Kidney epithelial cell (primary cell): ENCODE data around the gene SRSF2. TPM values are rescaled to one million over a fixed set of nuclear protein-coding genes. Genes with fewer than 3 reads are reported as not detected.
A peak's percentile ranks its signal among the peaks of the same experiment; 100 is the strongest.
"Not testable (repeated sequence)": the region's sequence is repeated elsewhere in the genome, so short reads cannot be mapped to it uniquely, and the experiment has no call there.

ENCODE experiments used
- DNase-seq: peaks from one replicate; pipeline ENCODE4 v3.0.0-alpha.2; 2010; ENCODE audit warnings: low read depth
- H3K27me3 ChIP-seq: 2 replicates; pipeline ENCODE4 v1.6.0; 2011; ENCODE audit warnings: low read length; ENCODE audit not compliant: control insufficient read depth, insufficient read depth
- H3K36me3 ChIP-seq: 2 replicates; pipeline ENCODE4 v1.5.1; 2011; ENCODE audit warnings: low read length; ENCODE audit not compliant: control insufficient read depth, insufficient read depth
- H3K4me3 ChIP-seq: 2 replicates; pipeline ENCODE4 v1.5.1; 2011; ENCODE audit warnings: low read depth, mild to moderate bottlenecking, control low read depth, low read length
- total RNA-seq: library from RNA; depleted of rRNA; stranded (reverse); fragments of >200 nt; gene quantifications from 2 replicates; pipeline ENCODE4 v1.2.3, GENCODE V29; 2015
- TF ChIP-seq, protein P1 (sequence below): IDR thresholded peaks from 2 replicates; pipeline ENCODE4 v1.5.1; 2011; ENCODE audit warnings: mild to moderate bottlenecking, moderate library complexity, low read length, control low read depth, inconsistent platforms; ENCODE audit not compliant: insufficient read depth, poor library complexity, severe bottlenecking

Gene SRSF2
- total RNA-seq, 1 donor from 2014 or later, result 185 TPM

DNA sequence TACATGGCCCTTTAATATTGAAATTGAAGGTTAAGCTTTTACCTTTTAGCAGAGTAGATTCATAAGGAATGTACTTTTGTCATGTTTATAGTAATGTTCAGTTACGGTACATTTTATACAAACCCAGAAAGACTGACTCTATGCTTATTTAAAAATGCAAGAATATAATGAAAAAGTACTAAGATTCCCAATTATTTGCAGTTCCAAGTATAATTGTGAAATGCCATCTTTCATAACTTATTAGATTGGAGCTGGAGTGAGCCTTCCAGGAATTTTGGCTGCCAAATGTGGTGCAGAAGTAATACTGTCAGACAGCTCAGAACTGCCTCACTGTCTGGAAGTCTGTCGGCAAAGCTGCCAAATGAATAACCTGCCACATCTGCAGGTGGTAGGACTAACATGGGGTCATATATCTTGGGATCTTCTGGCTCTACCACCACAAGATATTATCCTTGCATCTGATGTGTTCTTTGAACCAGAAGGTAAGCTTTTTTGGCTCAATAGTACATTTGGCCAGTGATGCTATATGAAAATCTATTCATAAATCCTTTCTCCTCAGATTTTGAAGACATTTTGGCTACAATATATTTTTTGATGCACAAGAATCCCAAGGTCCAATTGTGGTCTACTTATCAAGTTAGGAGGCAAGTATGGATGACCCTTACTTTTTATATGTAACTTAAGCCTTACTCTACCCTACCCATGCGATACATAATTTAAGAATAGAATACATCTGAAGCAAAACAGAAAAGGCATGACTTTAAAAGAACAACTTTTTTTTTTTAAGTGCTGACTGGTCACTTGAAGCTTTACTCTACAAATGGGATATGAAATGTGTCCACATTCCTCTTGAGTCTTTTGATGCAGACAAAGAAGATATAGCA is 4.2 kb downstream of the SRSF2 start:
- TF ChIP-seq, protein P1, sequence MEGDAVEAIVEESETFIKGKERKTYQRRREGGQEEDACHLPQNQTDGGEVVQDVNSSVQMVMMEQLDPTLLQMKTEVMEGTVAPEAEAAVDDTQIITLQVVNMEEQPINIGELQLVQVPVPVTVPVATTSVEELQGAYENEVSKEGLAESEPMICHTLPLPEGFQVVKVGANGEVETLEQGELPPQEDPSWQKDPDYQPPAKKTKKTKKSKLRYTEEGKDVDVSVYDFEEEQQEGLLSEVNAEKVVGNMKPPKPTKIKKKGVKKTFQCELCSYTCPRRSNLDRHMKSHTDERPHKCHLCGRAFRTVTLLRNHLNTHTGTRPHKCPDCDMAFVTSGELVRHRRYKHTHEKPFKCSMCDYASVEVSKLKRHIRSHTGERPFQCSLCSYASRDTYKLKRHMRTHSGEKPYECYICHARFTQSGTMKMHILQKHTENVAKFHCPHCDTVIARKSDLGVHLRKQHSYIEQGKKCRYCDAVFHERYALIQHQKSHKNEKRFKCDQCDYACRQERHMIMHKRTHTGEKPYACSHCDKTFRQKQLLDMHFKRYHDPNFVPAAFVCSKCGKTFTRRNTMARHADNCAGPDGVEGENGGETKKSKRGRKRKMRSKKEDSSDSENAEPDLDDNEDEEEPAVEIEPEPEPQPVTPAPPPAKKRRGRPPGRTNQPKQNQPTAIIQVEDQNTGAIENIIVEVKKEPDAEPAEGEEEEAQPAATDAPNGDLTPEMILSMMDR, result no peak

DNA sequence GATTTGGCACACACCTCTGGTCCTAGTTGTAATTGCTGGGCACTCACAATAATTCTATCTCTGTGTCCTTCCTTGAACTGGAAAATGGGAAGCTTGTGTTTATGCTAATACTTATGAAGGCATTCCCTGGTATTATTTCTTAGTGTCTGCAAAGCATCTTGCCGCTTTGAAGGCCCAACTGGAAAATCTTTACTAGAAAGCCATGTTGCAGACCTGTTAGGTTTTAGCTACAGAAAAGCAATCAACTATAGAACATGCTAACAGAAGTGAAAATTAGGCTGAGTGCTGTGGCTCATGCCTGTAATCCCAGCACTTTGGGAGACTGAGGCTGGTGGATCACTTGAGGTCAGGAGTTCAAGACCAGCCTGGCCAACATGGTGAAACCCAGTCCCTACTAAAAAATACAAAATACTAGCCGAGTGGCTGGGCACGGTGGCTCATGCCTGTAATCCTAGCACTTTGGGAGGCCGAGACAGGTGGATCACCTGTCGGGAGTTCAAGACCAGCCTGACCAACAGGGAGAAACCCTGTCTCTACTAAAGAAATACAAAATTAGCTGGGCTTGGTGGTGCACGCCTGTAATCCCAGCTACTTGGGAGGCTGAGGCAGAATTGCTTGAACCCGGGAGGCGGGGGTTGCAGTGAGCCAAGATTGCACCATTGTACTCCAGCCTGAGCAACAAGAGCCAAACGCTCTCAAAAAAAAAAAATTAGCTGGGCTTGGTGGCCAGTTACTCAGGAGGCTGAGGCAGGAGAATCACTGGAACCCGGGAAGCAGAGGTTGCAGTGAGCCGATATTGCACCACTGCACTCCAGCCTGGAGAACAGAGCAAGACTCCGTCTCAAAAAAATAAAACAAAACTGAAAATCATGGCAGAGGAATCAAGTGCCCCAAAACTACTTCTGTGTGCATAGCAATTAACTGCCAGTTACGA is 5.1 kb downstream of the SRSF2 start:
- not testable (repeated sequence) for H3K36me3 ChIP-seq, H3K4me3 ChIP-seq, H3K27me3 ChIP-seq, DNase-seq

More for the DNA sequence above, 4.2 kb downstream of the SRSF2 start:
- Histone ChIP-seq H3K27me3 (no peaks in the 10 kb centered on the region), H3K36me3 (peaks cover 1% of the 10 kb centered on the region), H3K4me3 (no peak overlapping the region)
- DNase-seq, result no peak

DNA sequence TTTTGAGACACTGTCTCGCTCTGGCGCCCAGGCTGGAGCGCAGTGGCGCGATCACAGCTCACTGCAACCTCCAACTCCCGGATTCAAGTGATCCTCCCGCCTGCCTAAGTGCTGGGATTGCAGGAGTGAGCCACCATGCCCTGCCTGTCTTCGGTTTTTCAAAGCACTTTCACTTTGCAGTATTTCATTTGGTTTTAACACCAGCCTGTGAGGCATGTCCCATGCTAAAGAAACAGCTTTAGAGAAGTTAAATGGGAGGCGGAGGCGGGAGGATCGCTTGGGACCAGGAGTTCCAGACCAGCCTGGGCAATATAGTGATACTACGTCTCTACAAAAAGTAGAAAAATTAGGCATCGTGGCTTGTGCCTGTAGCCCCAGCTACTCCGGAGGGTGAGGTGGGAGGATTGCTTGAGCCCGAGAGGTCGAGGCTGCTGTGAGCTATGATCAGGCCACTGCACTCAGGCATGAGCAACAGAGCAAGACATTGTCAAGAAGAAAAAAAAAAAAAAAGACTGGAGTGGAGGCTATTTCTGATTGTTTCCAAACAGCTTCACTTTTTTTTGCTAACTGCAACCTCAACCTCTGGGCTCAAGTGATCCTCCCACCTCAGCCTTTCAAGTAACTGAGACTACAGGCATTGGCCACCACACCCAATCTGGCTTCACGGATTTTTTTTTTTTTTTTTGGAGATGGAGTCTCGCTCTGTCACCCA is 9.2 kb downstream of the SRSF2 start:
- Histone ChIP-seq H3K36me3 (peaks cover 1% of the 10 kb centered on the region), H3K4me3 (peak overlapping the region; percentile 96), H3K27me3 (no peaks in the 10 kb centered on the region)
- TF ChIP-seq, protein P1, result no peak
- DNase-seq, result no peak

DNA sequence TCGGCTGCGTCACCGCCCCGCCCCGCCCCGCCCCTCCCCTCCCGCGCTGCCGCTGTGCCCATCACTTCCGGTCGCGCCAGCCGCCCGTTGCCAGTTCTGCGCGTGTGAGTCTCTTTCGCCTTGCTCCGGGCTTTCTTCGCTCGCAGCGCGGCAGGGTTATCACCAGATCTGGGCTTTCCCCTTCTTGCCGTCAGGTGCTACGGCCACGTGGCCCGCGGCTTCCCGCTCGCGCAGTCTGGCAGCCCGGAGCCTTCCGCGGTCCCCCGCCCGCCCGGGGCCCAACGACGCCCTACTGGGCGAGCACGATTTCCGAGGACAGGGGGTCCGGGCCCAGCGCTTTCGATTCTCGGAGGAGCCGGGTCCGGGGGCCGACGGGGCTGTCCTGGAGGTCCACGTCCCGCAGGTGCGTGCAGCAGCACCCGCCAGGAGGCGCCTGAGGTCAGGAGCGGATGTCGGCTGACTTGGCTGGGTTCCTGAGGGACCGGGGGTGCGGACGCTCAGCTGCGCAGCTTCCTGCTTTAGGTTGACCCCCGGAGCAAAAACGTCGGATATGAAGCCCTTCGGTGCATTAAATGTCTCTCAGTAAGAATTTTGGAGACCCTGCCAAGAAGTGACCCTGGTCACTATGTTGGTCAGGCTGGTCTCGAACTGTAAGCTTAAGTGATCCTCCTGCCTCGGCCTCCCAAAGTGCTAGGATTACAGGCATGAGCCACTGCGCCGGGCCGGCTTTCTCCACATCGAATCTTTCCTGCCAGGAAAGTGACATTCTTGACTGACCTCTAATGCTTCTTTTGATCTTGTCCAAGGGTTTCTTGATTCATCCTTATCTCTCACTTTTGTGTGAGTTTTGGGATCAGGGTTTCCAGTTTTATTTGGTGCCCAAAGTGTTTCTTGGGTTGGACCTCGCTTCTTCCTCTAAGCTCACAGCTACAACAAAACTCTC is 10.1 kb downstream of the SRSF2 start, which contains the start of gene METTL23:
METTL23 (plus strand) TSS at position 64 of the 943 bp plus-strand sequence. CDS start 2,872 bp downstream, outside the sequence.
- TF ChIP-seq, protein P1, result peak; percentile 81
- Histone ChIP-seq H3K36me3 (peaks cover 1% of the 10 kb centered on the region), H3K27me3 (no peaks in the 10 kb centered on the region), H3K4me3 (peak within 1 kb of the TSS; percentile 96)
- DNase-seq, result no peak

DNA sequence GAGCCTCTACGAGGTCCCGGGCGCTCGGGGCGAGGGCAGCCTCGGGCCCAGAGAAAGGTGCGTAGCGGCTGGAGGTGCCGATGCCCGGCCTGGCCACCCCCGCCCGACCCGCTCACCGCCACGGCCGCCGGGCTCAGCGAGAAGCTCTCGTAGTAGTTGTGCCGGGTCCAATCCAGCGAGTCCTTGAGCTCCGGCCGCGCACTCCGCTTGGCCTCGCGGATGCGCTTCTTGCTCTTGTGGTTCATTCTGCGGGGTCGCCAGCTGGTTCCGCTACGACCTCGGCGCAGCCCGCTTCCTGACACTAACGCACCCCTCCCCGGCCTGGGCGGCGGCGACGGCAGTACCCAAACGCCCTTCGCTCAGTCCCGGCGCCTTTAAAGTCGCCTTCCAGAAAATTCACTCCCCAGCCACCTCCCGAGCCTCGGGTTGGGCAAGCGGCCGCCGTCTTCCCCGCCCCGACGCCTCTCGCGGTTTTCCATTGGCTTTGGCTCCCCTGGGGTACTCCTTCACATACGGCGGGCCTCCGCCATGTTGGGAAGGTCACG is 10.8 kb downstream of the SRSF2 start, which contains the start of gene JMJD6:
JMJD6 (minus strand) TSS at position 376 of the 545 bp plus-strand sequence; CDS start at position 245, 131 bp downstream.
- no peaks in the 10 kb centered on the region for H3K27me3 ChIP-seq
- DNase-seq, result peak; percentile 79
- H3K4me3 ChIP-seq, result peak within 1 kb of the TSS; percentile 96
- TF ChIP-seq, protein P1, result no peak
- H3K36me3 ChIP-seq, result peaks cover 1% of the 10 kb centered on the region
